Measurements from ENCODE around the gene CFAP91. TPM values are rescaled to one million over a fixed set of nuclear protein-coding genes. Genes with fewer than 3 reads are reported as not detected.

The CFAP91 gene
- 0.90 TPM for total RNA-seq (2021; ENCODE audit: unreplicated experiment)
- 0.68 TPM for polyA plus RNA-seq (2012; ENCODE audit: insufficient read length)
- Bru-seq, nascent RNA = percentile 17 among the genes with signal in this experiment
- BruChase-seq, experiment 1, labeled RNA remaining after a 2-hour chase = percentile 26 among the genes with signal in this experiment
- percentile 36 among the genes with signal in this experiment for BruChase-seq, experiment 2, labeled RNA remaining after a 6-hour chase
- long read RNA-seq = 0 reads

DNA sequence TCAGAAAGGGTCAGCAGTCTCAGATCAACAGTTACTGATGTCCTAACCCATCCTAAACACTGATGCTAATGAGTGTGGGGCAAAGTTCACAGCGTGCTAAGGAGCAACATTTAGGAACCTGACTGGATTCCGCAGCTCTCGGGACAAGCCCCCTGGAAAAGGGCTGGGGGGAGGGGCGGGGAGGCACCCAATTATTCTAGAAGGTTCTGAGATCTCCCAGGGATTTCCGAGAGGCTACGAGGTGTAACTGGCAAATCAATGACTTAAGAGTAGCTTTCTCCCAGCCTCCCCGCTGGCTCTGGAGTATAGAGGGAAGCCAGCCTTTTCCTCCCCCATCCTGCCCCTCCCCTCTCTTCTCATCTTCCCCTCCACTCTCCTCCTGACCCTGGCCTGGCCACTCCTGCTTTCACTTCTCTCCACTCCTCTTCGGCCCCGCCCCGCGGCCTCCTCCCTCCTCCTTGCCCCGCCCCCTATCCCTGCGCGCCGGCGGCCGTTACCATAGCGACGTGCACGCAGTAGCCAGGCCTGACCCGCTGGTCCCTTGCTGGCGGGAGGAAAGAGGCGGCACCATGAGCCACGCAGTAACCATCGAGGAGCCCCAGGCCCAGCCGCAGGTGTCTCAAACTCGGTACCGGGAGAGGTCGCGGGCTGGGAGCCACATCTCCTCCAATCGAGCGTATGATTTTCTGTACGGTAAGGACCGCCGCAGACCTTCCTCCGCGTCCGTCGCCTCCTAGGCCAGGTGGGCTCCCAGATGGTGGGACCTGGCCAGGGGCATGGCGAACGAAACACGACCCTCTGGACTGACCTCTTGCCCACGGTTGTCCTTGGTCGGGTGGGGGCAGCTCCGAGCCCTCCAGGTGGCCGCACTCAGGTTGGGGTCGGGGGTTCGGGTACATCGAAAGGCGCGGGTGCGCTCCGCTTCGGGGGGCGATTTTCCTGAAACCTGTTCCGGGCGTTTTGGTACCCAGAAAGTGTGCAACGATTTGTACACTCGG lies at the start of gene CFAP91:
CFAP91 (plus strand) TSS at position 493 of the 998 bp plus-strand sequence; CDS start at position 570, 77 bp downstream.
- DNase-seq (ENCODE audit: low read depth, low spot score) (peak; percentile 28), ATAC-seq (peak; percentile 99)
- Histone ChIP-seq H3K4me3 (ENCODE audit: low read depth in 2 of 2, low read length in 2 of 2) (peak within 1 kb of the TSS; percentile 62 to 64), H3K36me3 (ENCODE audit: control insufficient read depth, insufficient read depth, low read length) (no peaks in the 10 kb centered on the region), H3K4me1 (ENCODE audit: control insufficient read depth, insufficient read depth, low read length) (peaks cover 5% of the 10 kb centered on the region; the same call in 1 of the 2 replicates), H3K27me3 (ENCODE audit: control insufficient read depth, insufficient read depth, low read length) (0 out of 2 replicates have a peak, but pooled peaks cover 3% of the 10 kb centered on the region), H3K9me3 (ENCODE audit: control insufficient read depth, insufficient read depth, low read depth, low read length) (no peaks in the 10 kb centered on the region), H3K27ac (ENCODE audit: low read length) (peak within 1 kb of the TSS; percentile 84)
- in situ Hi-C loops (cut with HindIII; ENCODE audit: low pct_unique_long_range_greater_than_20kb, low sequenced_read_pairs) = no loop called here
- POLR2A ChIA-PET = no interaction called here
- no peak for TF ChIP-seq SIN3A (IDR thresholded peaks at IDR 0.05; ENCODE audit: borderline replicate concordance, insufficient read depth, low read depth, low read length)
- no peak for TF ChIP-seq CTCF (IDR thresholded peaks at IDR 0.05)
- TF ChIP-seq, protein P1, sequence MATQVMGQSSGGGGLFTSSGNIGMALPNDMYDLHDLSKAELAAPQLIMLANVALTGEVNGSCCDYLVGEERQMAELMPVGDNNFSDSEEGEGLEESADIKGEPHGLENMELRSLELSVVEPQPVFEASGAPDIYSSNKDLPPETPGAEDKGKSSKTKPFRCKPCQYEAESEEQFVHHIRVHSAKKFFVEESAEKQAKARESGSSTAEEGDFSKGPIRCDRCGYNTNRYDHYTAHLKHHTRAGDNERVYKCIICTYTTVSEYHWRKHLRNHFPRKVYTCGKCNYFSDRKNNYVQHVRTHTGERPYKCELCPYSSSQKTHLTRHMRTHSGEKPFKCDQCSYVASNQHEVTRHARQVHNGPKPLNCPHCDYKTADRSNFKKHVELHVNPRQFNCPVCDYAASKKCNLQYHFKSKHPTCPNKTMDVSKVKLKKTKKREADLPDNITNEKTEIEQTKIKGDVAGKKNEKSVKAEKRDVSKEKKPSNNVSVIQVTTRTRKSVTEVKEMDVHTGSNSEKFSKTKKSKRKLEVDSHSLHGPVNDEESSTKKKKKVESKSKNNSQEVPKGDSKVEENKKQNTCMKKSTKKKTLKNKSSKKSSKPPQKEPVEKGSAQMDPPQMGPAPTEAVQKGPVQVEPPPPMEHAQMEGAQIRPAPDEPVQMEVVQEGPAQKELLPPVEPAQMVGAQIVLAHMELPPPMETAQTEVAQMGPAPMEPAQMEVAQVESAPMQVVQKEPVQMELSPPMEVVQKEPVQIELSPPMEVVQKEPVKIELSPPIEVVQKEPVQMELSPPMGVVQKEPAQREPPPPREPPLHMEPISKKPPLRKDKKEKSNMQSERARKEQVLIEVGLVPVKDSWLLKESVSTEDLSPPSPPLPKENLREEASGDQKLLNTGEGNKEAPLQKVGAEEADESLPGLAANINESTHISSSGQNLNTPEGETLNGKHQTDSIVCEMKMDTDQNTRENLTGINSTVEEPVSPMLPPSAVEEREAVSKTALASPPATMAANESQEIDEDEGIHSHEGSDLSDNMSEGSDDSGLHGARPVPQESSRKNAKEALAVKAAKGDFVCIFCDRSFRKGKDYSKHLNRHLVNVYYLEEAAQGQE (IDR thresholded peaks at IDR 0.05; ENCODE audit: insufficient read depth in 1 of 2, low read depth in 2 of 2, low read length in 1 of 2) = no peak
- no peak for TF ChIP-seq POLR2AphosphoS5 (IDR thresholded peaks at IDR 0.05; ENCODE audit: low read depth, low read length)
- no peak for TF ChIP-seq TCF7L2 (IDR thresholded peaks at IDR 0.05; ENCODE audit: low read depth, low read length)
- CTCF ChIA-PET = interaction anchor here (0.6 kb wide), 1 partner anchor 10 kb away, joined by 3 read pairs; no protein-coding TSS in a partner anchor
- intact Hi-C loops (cut with micrococcal nuclease; ENCODE audit: unreplicated experiment) = no loop called here
- no TSS peak for BruUV-seq (replicated peaks)

DNA sequence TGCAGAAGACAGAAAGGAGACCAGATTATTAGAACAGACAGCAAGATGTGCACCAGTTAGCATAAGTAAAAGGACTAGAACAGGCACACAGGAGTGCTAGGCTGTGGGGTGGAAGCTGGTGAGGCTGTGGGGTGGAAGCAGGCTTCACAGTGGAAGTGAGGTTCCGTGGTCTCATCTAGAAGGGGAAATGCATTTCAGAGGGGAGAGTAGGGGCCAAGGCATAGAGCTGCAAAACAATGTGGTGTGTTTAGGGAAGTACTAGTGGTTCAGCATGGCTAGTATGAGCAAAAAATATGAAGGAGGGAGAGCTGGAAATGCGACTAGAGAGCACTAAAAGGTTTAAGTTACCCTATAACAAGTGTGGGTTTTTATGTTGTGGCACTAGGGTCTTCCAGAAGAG lies 48.9 kb upstream of the CFAP91 start:
- TF ChIP-seq TCF7L2 (IDR thresholded peaks at IDR 0.05; ENCODE audit: low read depth, low read length) (no peak), CTCF (IDR thresholded peaks at IDR 0.05) (no peak), POLR2AphosphoS5 (IDR thresholded peaks at IDR 0.05; ENCODE audit: low read depth, low read length) (no peak), SIN3A (IDR thresholded peaks at IDR 0.05; ENCODE audit: borderline replicate concordance, insufficient read depth, low read depth, low read length) (no peak)
- TF ChIP-seq, protein P1 (IDR thresholded peaks at IDR 0.05; ENCODE audit: insufficient read depth in 1 of 2, low read depth in 2 of 2, low read length in 1 of 2) = no peak
- DNase-seq (ENCODE audit: low read depth, low spot score) (no peak), ATAC-seq (no peak)
- ChIA-PET CTCF (no interaction called here), POLR2A (no interaction called here)
- peaks cover 17% of the 10 kb centered on the region; the same call in 1 of the 2 replicates for H3K27me3 ChIP-seq (ENCODE audit: control insufficient read depth, insufficient read depth, low read length)
- H3K4me3 ChIP-seq (ENCODE audit: low read depth in 2 of 2, low read length in 2 of 2) = no peak overlapping the region
- intact Hi-C loops (cut with micrococcal nuclease; ENCODE audit: unreplicated experiment) = no loop called here
- H3K9me3 ChIP-seq (ENCODE audit: control insufficient read depth, insufficient read depth, low read depth, low read length) = no peaks in the 10 kb centered on the region
- H3K36me3 ChIP-seq (ENCODE audit: control insufficient read depth, insufficient read depth, low read length) = no peaks in the 10 kb centered on the region
- H3K4me1 ChIP-seq (ENCODE audit: control insufficient read depth, insufficient read depth, low read length) = no peaks in the 10 kb centered on the region
- in situ Hi-C loops (cut with HindIII; ENCODE audit: low pct_unique_long_range_greater_than_20kb, low sequenced_read_pairs) = no loop called here
- BruUV-seq (replicated peaks) = no TSS peak
- no peak overlapping the region for H3K27ac ChIP-seq (ENCODE audit: low read length)
